ENCODE measurements around the gene MTHFD2L. TPM values are rescaled to one million over a fixed set of nuclear protein-coding genes. Genes with fewer than 3 reads are reported as not detected.

Gene MTHFD2L
- polyA plus RNA-seq (ENCODE audit: insufficient read depth in 1 of 5, insufficient read length in 5 of 5, low replicate concordance in 1 of 5), result 10 to 100 TPM; 14.0 to 25.4 (median 18.3) TPM
- long read RNA-seq, donor 1, transcript MTHFD2L-208 (2 exons, 2,363 nt), result major isoform, 20 of 21 reads
- long read RNA-seq, donor 1, partial matches to known transcripts, result 0 of 21 reads
- long read RNA-seq, donor 1, other reads (novel, unspliced or antisense), result 0 of 21 reads
- long read RNA-seq, donor 2, partial matches to known transcripts, result 0 of 3 reads
- long read RNA-seq, donor 2, other reads (novel, unspliced or antisense), result 0 of 3 reads
- long read RNA-seq, donor 3, transcript MTHFD2L-208 (2 exons, 2,363 nt), result major isoform, 9 of 9 reads
- long read RNA-seq, donor 3, partial matches to known transcripts, result 0 of 9 reads
- long read RNA-seq, donor 3, other reads (novel, unspliced or antisense), result 0 of 9 reads
- long read RNA-seq, donor 4, transcript MTHFD2L-208 (2 exons, 2,363 nt), result major isoform, 11 of 13 reads
- long read RNA-seq, donor 4, partial matches to known transcripts, result 0 of 13 reads
- long read RNA-seq, donor 4, other reads (novel, unspliced or antisense), result 0 of 13 reads
- long read RNA-seq, donor 5, transcript MTHFD2L-208 (2 exons, 2,363 nt), result major isoform, 23 of 24 reads
- long read RNA-seq, donor 5, partial matches to known transcripts, result 0 of 24 reads
- long read RNA-seq, donor 5, other reads (novel, unspliced or antisense), result 0 of 24 reads
- long read RNA-seq, donor 6, transcript MTHFD2L-208 (2 exons, 2,363 nt), result major isoform, 21 of 21 reads
- long read RNA-seq, donor 6, partial matches to known transcripts, result 0 of 21 reads
- long read RNA-seq, donor 6, other reads (novel, unspliced or antisense), result 0 of 21 reads
- long read RNA-seq, donor 7, transcript MTHFD2L-208 (2 exons, 2,363 nt), result major isoform, 8 of 9 reads
- long read RNA-seq, donor 7, partial matches to known transcripts, result 0 of 9 reads
- long read RNA-seq, donor 7, other reads (novel, unspliced or antisense), result 0 of 9 reads
- long read RNA-seq, donor 8, transcript MTHFD2L-208 (2 exons, 2,363 nt), result major isoform, 7 of 7 reads
- long read RNA-seq, donor 8, partial matches to known transcripts, result 0 of 7 reads
- long read RNA-seq, donor 8, other reads (novel, unspliced or antisense), result 0 of 7 reads

- DNase-seq, result peak; percentile 86 to 90
These were observed at the start of gene MTHFD2L for GRCh38 chr4:74157561-74158465. Gene MTHFD2L (plus strand): TSS chr4:74158118. CDS start chr4:74158139, 21 bp downstream.

DNA sequence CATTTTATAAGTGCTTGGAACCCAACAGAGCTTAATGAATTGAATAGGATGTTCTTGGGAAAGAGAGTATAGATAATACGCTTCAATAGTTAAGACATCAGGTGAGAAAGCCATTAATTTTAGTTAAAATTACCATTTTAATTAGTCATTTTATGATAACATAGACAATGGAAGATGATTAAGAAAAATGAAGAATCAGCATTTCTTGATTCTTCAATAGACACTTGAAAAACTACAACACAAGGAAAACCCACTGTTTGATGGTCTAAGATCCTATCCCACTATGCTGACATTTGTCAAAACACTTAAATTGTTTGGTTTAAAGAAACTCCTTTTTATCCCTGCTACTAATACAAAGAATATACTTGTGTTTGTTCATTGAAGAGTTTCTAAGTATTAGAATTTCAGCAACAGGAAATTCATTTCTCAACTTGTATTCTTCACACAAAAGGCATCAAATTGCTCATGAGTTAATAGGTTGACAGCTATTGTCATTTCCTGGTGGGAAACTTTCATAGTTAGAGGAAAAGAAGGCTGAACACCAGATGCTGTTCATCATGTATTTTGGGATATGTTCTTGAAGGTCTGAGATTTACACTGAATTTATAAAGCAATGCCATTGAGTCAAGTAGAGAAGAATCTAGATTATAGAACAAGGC lies 49.3 kb upstream of the MTHFD2L start:
- DNase-seq, result no peak

GRCh38 chr4:74109116-74109869 lies 48.6 kb upstream of the MTHFD2L start:
- DNase-seq, result no peak

GRCh38 chr4:74109870-74110605 lies 47.9 kb upstream of the MTHFD2L start:
- no peak for DNase-seq

GRCh38 chr4:74110670-74111069 lies 47.2 kb upstream of the MTHFD2L start:
- DNase-seq, result no peak

- DNase-seq, result no peak
These were observed 46.5 kb upstream of the MTHFD2L start for GRCh38 chr4:74111306-74111975.

- no peak for DNase-seq
These were observed 45.9 kb upstream of the MTHFD2L start for GRCh38 chr4:74111990-74112389.

GRCh38 chr4:74112399-74113105 lies 45.4 kb upstream of the MTHFD2L start:
- DNase-seq, result no peak

DNA sequence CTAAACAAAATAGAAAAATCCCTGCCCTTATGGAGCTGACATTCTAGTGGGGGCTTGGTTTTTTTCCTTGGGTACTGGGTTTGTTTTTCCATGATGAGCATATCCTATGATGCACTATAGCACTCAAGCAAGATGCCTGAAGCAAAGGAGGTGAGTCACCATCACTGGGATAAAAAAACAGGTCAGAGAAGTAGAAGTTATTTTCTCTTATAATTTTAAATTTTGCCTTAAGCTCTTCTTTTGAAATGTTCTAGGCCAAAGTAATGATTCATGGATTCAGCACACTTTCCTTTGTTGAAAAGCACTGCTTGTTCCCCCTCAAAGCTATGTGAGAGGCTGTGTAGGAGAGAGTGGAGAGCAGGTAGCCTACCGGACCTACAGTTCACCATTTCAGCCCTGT lies 43.7 kb upstream of the MTHFD2L start:
- DNase-seq, result no peak

DNA sequence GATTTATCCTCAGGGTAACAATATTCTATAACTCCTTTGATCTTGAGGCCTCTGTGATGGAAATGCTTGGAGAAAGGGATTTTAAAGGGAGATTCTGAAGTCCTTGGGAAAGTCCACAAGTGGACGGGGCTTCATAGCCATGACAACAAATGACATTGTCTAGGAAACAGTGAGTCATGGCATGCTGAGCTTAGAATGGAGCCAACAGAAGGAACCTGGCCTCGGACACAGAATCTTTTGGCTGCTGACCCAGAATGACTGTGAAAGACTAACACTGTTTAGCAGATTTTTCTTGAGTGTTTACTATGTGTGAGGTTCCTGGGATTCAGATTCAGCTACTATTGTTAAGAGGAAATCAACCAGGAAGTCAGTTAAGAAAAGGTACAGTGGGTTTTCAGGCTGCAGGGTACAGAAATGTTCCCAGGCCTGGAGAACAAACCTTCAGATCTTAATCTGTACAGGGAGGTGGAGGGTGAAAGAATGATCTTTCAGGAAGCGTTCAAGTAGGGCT lies 40.8 kb upstream of the MTHFD2L start:
- peak; percentile 58 to 59 for DNase-seq

GRCh38 chr4:74118600-74119338 lies 39.1 kb upstream of the MTHFD2L start:
- DNase-seq, result no peak

DNA sequence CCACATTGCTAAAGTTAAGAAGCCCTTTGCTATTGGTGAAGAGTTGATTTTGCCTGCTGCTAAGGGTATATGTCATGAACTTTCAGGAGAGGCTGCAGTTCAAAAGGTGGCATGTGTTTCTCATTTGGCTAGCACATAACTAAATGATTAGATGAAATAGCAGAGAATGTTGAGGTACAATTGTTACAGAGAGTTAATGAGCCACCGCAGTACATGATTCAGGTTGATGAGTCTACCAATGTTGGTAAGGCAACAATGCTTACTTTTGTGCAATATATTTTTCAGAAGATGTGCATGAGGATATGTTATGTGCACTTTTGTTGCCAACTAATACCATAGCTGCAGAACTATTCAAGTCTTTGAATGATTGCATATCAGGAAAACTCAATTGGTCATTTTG lies 37.8 kb upstream of the MTHFD2L start:
- DNase-seq, result no peak

DNA sequence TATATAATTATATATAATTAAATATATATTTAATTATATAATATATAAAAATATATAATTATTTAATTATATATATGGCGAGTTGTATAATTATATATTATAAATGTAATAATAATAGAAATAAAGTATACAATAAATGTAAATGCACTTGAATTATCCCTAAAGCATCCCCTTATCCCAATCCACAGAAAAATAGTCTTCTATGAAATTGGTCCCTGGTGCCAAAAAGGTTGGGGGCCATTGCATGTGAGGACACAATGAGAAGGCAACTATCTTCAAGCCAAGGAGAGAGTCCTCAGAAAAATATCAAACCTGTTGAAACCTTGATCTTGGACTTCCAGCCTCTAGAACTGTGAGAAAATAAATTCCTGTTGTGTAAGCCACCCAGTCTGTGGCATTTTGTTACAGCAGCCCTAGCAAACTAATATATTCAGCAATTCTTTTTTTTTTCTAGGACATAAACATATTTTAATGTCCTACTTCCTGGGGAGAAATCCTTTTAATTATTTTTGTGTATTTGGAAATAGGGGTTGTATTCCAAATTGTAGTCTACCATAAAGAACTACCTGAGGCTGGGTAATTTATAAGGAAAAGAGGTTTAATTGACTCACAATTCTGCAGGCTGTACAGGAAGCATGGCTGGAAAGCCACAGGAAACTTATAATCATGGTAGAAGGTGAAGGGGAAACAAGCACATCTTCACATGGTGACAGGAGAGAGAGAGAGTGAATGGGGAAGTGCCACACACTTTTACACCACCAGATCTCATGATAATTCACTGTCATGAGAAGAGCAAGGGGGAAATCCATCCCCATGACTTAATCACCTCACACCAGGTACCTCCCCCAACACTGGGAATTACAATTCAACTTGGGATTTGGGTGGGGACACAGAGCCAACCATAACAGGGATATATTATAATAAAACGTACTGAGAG lies 36.0 kb upstream of the MTHFD2L start:
- no peak for DNase-seq

DNA sequence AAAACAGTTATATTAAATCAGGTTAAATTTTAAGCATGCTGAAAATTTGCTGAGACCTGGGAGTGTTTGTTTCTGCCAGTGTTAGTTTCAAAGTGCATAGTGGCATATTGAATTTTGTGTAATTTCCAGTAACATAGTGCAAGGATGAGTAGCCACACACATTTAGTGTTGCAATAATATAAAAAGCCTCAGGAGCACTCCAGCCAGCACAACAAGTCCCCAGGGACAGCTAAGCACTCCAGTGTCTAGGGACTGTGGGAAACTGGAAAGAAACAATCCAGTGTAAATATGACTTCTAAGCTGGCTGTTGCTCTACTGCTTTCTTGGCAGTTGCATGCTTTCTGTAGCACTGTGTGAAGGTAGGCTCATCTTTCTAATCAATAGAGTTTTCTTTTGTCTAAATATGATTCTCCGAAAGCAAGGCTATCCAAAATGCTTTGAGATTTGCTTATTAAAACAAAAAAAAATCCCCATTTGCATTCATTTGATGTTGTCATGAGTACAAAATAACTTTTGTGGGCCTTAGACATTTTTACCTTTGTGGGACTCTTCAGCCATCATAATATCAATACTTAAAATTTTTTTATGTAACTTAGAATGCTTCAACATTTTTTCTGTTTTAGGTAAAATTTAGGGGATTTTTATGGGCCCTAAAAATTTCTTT lies 34.7 kb upstream of the MTHFD2L start:
- DNase-seq, result no peak

DNA sequence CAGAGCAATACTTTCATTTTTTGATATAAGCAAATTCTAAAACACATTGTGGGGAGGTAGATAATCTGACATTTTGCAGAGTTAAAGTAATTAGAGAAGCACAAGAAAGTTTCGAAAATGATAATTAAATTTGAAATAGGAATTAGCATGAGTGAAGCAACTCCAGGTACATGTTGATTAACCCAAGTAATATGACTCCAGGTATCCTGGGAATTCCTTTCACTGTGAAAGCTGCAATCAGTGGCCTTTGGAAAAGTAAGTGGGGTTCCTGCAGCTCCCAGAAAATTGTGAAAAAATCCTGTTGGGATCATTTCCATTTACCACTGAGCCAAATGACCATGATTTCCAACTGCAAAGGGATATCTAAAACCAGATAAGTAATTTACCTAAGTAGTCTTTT lies 32.9 kb upstream of the MTHFD2L start:
- DNase-seq, result no peak

All from right lung (tissue), 10 donors.